Measurements from ENCODE around the gene NRXN3. TPM values are rescaled to one million over a fixed set of nuclear protein-coding genes. Genes with fewer than 3 reads are reported as not detected.
"Not testable (repeated sequence)": the region's sequence is repeated elsewhere in the genome, so short reads cannot be mapped to it uniquely, and the experiment has no call there.

Gene NRXN3
- total RNA-seq, 1 donor from 2014 or later: 19.8 TPM

DNA sequence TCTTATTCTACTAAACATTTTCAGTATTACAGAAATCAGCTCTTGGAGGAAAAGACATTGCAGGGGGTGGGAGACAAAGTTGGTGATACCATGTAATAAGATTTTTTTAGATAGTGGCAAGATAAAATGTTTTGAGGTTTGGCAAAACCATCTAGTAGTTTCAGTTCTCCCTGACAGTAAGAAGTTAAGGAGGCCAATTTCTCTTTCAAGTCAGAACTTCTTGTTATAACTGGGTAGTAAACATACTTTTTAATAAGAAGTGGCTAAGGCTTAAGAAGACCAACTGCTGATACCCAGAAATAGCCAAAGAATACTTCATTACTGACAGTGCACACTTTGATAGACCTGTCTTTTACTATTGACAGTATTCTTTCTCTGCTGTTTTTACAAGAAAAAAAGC is 1588.8 kb downstream of the NRXN3 start:
- Mint-ChIP-seq H3K27me3 (no peaks in the 10 kb centered on the region), H3K4me1 (ENCODE audit: unreplicated experiment) (no peaks in the 10 kb centered on the region), H3K9me3 (no peaks in the 10 kb centered on the region), H3K4me3 (no peak overlapping the region), H3K27ac (no peak overlapping the region), H3K36me3 (no peaks in the 10 kb centered on the region)
- no peak for DNase-seq (ENCODE audit: extremely low spot score, unreplicated experiment)
- TF ChIP-seq, protein P1, sequence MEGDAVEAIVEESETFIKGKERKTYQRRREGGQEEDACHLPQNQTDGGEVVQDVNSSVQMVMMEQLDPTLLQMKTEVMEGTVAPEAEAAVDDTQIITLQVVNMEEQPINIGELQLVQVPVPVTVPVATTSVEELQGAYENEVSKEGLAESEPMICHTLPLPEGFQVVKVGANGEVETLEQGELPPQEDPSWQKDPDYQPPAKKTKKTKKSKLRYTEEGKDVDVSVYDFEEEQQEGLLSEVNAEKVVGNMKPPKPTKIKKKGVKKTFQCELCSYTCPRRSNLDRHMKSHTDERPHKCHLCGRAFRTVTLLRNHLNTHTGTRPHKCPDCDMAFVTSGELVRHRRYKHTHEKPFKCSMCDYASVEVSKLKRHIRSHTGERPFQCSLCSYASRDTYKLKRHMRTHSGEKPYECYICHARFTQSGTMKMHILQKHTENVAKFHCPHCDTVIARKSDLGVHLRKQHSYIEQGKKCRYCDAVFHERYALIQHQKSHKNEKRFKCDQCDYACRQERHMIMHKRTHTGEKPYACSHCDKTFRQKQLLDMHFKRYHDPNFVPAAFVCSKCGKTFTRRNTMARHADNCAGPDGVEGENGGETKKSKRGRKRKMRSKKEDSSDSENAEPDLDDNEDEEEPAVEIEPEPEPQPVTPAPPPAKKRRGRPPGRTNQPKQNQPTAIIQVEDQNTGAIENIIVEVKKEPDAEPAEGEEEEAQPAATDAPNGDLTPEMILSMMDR (conservative IDR thresholded peaks at IDR 0.05): no peak

DNA sequence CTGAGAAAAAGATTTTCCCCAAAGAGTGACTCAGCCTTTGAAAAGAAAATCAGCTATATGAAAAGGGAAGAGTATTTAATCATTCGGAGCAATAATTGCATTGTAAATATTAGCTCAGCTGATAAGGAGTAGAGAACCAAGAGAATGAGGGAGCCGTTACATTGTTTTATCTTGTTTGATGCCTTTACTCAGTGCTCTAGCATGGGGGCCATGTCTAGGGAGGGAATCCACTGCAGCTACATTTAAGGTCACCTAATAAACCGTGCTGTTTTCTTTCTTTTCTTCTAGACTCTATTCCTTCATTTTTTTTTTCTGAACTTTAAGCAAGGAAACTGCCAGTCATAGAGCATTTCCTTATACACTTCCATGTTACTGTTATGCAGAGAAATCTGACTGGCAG is 1594.2 kb downstream of the NRXN3 start:
- H3K4me1 Mint-ChIP-seq (ENCODE audit: unreplicated experiment): peaks cover 3% of the 10 kb centered on the region
- no peak overlapping the region for H3K4me3 Mint-ChIP-seq
- peaks cover 11% of the 10 kb centered on the region for H3K36me3 Mint-ChIP-seq
- no peak overlapping the region for H3K27ac Mint-ChIP-seq
- TF ChIP-seq, protein P1 (conservative IDR thresholded peaks at IDR 0.05): no peak
- H3K27me3 Mint-ChIP-seq: no peaks in the 10 kb centered on the region
- DNase-seq (ENCODE audit: extremely low spot score, unreplicated experiment): no peak
- H3K9me3 Mint-ChIP-seq: peaks cover 4% of the 10 kb centered on the region

DNA sequence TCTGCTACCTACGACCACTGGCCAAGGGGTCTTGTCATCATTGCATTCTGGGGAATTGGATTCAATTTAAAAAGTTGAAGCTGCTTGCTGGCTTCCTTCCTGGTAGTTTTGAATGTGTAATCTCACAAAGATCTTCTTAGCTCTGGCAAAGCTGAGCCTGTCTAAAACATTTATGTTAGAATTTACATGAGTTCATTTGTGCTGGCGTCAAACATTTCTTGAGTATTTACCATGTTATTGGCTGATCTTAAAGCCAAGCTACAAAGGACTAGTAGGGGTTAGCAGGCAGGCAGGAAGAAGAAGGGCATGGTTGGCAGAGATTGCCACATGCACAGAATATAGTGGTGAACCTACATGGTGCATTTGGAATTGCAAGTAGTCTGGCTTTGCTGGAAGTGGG is 1596.3 kb downstream of the NRXN3 start:
- Mint-ChIP-seq H3K36me3 (peaks cover 11% of the 10 kb centered on the region), H3K4me3 (no peak overlapping the region), H3K27ac (no peak overlapping the region), H3K4me1 (ENCODE audit: unreplicated experiment) (peaks cover 3% of the 10 kb centered on the region), H3K9me3 (peaks cover 4% of the 10 kb centered on the region), H3K27me3 (no peaks in the 10 kb centered on the region)
- DNase-seq (ENCODE audit: extremely low spot score, unreplicated experiment): no peak
- TF ChIP-seq, protein P1 (conservative IDR thresholded peaks at IDR 0.05): no peak

DNA sequence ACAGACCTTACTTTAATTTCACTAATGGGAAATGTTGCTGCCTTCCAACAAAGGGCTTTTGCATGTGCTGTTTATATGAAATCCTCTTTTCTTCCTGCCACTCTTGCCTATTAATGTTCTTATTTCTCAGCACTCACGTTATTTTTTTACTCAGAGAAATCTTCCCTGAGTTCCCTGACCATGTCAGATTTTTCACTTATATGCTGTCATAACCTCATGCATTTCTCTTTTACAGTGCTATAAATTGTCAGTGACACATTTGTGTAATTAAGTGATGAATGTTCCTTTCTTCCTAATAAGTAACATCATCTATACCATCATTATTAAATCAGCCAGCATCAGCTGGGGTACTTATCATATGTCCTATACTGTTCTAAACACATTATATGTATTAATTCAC is 1597.1 kb downstream of the NRXN3 start:
- H3K36me3 Mint-ChIP-seq: peaks cover 11% of the 10 kb centered on the region
- no peak for DNase-seq (ENCODE audit: extremely low spot score, unreplicated experiment)
- no peak overlapping the region for H3K4me3 Mint-ChIP-seq
- H3K27me3 Mint-ChIP-seq: no peaks in the 10 kb centered on the region
- peaks cover 4% of the 10 kb centered on the region for H3K9me3 Mint-ChIP-seq
- H3K27ac Mint-ChIP-seq: no peak overlapping the region
- TF ChIP-seq, protein P1 (conservative IDR thresholded peaks at IDR 0.05): no peak
- peaks cover 3% of the 10 kb centered on the region for H3K4me1 Mint-ChIP-seq (ENCODE audit: unreplicated experiment)

DNA sequence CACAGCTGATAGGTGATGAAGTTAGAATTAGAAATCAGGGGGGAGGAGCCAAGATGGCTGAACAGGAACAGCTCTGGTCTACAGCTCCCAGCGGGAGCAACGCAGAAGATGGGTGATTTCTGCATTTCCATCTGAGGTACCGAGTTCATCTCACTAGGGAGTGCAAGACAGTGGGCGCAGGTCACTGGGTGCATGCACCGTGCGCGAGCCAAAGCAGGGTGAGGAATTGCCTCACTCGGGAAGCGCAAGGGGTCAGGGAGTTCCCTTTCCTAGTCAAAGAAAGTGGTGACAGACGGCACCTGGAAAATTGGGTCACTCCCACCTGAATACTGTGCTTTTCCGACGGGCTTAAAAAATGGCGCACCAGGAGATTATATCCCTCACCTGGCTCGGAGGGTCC is 1597.5 kb downstream of the NRXN3 start:
- H3K27ac Mint-ChIP-seq; H3K27me3 Mint-ChIP-seq; H3K4me1 Mint-ChIP-seq (ENCODE audit: unreplicated experiment); H3K9me3 Mint-ChIP-seq; H3K4me3 Mint-ChIP-seq; DNase-seq (ENCODE audit: extremely low spot score, unreplicated experiment): not testable (repeated sequence)
- H3K36me3 Mint-ChIP-seq: peaks cover 11% of the 10 kb centered on the region

DNA sequence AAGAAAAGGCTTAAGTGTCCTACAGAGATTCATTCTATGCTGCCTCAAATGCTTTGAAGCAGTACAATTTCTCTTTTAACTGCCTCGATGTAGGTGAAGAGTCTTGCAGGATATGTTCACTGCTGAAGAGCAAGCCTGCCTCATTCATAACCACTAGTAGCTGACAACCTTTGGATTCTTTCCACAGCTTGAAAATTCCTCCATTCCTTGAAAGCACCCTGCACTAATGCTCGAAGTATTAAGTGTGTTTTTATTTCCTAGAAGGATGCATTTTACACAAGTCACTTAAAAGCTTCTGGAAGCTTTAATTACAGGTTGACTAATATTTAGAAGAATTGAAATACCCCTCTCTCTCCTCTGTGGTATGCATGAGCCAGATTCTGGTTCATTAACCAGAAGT is 1611.7 kb downstream of the NRXN3 start:
- Mint-ChIP-seq H3K4me1 (ENCODE audit: unreplicated experiment) (no peaks in the 10 kb centered on the region), H3K36me3 (no peaks in the 10 kb centered on the region), H3K27ac (no peak overlapping the region), H3K4me3 (no peak overlapping the region), H3K27me3 (no peaks in the 10 kb centered on the region), H3K9me3 (peaks cover 4% of the 10 kb centered on the region)
- no peak for DNase-seq (ENCODE audit: extremely low spot score, unreplicated experiment)
- TF ChIP-seq, protein P1 (conservative IDR thresholded peaks at IDR 0.05): no peak
